Heart left ventricle (tissue), 13 donors: ENCODE results near the gene SLC22A31.

ENCODE experiments used
- POLR2A ChIP-seq, 2 donors: fragments of 450-650 bp; IDR thresholded peaks; one replicate each; pipeline ENCODE4 v1.6.1; 2017; ENCODE audit warnings: antibody characterized with exemption in 2 of 2, mild to moderate bottlenecking in 2 of 2, moderate library complexity in 2 of 2
- TF ChIP-seq, protein P1 (sequence below), 12 donors: fragments of 200-600 bp; sonication (generic) in 4 of 12; IDR thresholded peaks; one replicate each; pipeline versions ENCODE4 v1.5.0 to v1.8.0; 2018 to 2022; ENCODE audit warnings: antibody characterized with exemption in 12 of 12, mild to moderate bottlenecking in 5 of 12
- donor health status: ischemic (EF 13 %, LVEDD 7.1; RV severe dilation, severe dysfunction).
- donor health status: DM: no; HTN: yes; CAD: no.
- donor health status: DM: no; HTN: no; CAD: no.
- donor health status: ischemic (EF 25% LVEDD 6.9; RV normal size, moderate dysfunction).
- donor health status: ischemic (EF 25% LVEDD 5.7; RV mildly dilated, moderate dysfunction).
- donor health status: ischemic (EF 35%, LVEDD 5.7; RV mildly dilated, moderate dysfunction).
- donor health status: nonischemic (EF 11% LVEDD 7.7; RV severe dilation, severe dysfunction).
- donor health status: DM: yes; HTN: yes; CAD: no.
- donor health status: PGD.
- donor health status: ischemic (EF 29% LVEDD 5.4; RV normal size, mild dysfunction).
- donor health status: nonischemic (EF 23%, LVEDD 6.1; RV moderate dilation, normal function).

DNA sequence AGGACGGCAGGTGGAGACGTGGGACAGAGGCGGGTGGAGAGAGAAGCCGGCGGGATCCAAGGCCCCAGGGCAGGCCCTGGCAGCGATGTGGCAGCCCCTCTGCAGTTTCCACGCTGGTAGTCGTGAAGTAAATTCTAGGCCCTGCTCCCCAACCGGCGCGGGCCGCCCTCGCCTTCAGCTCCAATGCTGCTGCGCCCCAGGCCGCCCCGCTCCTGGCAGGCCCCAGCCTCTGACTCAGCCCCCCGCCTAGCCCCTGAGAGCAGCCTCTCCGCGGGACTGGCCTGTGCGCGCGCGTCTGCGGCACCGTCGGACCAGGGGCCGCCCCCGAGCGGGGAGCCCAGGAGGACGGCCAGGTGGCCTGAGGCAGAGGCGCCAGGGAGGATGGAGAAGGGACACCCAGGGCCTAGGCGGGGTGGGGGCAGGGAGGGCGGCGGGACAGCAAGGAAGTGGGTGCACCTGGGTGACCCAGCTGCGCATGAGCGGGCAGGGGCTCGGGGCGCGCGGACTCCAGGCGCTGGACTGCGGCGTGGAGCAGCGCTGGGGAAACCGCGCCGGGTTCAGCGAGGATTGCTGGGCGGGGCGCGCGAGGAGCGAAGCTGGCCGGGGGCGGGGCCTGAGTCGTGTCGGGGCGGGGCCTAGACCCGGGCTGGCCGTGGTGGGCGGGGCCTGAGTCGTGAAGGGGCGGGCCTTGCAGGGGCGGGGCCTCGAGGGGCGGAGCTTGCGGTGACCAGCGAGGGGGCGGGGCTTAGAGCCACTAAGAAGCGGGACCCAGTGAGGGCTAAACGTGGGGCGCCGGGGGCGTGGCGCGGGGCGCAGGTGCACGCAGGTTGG, 46.8 kb upstream of the SLC22A31 start:
- TF ChIP-seq, protein P1, sequence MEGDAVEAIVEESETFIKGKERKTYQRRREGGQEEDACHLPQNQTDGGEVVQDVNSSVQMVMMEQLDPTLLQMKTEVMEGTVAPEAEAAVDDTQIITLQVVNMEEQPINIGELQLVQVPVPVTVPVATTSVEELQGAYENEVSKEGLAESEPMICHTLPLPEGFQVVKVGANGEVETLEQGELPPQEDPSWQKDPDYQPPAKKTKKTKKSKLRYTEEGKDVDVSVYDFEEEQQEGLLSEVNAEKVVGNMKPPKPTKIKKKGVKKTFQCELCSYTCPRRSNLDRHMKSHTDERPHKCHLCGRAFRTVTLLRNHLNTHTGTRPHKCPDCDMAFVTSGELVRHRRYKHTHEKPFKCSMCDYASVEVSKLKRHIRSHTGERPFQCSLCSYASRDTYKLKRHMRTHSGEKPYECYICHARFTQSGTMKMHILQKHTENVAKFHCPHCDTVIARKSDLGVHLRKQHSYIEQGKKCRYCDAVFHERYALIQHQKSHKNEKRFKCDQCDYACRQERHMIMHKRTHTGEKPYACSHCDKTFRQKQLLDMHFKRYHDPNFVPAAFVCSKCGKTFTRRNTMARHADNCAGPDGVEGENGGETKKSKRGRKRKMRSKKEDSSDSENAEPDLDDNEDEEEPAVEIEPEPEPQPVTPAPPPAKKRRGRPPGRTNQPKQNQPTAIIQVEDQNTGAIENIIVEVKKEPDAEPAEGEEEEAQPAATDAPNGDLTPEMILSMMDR (IDR thresholded peaks at IDR 0.05): no peak
- no peak for TF ChIP-seq POLR2A (IDR thresholded peaks at IDR 0.05)
